UCSD-AML1 (cell line): ENCODE results near the gene MAPT.
"Not testable (repeated sequence)": the region's sequence is repeated elsewhere in the genome, so short reads cannot be mapped to it uniquely, and the experiment has no call there.

ENCODE experiments used
- DNase-seq: peaks from one replicate; lab custom pipeline; 2025; ENCODE audit not compliant: unreplicated experiment; lab: John Stamatoyannopoulos, UW

Gene MAPT

GRCh38 chr17:46003907-46004748 lies 109.8 kb downstream of the MAPT start:
- peak; percentile 23 for DNase-seq

GRCh38 chr17:46006082-46006481 lies 111.7 kb downstream of the MAPT start:
- DNase-seq: not testable (repeated sequence)

DNA sequence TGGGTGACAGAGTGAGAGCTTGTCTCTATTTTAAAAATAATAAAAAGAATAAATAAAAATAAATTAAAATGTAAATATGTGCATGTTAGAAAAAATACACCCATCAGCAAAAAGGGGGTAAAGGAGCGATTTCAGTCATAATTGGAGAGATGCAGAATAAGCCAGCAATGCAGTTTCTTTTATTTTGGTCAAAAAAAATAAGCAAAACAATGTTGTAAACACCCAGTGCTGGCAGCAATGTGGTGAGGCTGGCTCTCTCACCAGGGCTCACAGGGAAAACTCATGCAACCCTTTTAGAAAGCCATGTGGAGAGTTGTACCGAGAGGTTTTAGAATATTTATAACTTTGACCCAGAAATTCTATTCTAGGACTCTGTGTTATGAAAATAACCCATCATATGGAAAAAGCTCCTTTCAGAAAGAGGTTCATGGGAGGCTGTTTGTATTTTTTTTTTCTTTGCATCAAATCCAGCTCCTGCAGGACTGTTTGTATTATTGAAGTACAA lies 113.2 kb downstream of the MAPT start:
- DNase-seq: no peak

DNA sequence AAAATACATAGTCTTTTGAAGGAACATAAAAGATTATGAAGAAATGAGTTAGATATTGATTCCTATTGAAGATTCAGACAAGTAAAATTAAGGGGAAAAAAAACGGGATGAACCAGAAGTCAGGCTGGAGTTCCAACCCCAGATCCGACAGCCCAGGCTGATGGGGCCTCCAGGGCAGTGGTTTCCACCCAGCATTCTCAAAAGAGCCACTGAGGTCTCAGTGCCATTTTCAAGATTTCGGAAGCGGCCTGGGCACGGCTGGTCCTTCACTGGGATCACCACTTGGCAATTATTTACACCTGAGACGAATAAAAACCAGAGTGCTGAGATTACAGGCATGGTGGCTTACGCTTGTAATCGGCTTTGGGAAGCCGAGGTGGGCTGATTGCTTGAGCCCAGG lies 114.2 kb downstream of the MAPT start:
- DNase-seq: no peak

DNA sequence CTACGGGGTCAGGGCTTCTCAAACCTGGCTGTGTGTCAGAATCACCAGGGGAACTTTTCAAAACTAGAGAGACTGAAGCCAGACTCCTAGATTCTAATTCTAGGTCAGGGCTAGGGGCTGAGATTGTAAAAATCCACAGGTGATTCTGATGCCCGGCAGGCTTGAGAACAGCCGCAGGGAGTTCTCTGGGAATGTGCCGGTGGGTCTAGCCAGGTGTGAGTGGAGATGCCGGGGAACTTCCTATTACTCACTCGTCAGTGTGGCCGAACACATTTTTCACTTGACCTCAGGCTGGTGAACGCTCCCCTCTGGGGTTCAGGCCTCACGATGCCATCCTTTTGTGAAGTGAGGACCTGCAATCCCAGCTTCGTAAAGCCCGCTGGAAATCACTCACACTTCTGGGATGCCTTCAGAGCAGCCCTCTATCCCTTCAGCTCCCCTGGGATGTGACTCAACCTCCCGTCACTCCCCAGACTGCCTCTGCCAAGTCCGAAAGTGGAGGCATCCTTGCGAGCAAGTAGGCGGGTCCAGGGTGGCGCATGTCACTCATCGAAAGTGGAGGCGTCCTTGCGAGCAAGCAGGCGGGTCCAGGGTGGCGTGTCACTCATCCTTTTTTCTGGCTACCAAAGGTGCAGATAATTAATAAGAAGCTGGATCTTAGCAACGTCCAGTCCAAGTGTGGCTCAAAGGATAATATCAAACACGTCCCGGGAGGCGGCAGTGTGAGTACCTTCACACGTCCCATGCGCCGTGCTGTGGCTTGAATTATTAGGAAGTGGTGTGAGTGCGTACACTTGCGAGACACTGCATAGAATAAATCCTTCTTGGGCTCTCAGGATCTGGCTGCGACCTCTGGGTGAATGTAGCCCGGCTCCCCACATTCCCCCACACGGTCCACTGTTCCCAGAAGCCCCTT lies 115.6 kb downstream of the MAPT start:
- no peak for DNase-seq

GRCh38 chr17:46010597-46011186 lies 116.3 kb downstream of the MAPT start:
- DNase-seq: no peak

- no peak for DNase-seq
These were observed 117.6 kb downstream of the MAPT start for GRCh38 chr17:46011711-46012505.

DNA sequence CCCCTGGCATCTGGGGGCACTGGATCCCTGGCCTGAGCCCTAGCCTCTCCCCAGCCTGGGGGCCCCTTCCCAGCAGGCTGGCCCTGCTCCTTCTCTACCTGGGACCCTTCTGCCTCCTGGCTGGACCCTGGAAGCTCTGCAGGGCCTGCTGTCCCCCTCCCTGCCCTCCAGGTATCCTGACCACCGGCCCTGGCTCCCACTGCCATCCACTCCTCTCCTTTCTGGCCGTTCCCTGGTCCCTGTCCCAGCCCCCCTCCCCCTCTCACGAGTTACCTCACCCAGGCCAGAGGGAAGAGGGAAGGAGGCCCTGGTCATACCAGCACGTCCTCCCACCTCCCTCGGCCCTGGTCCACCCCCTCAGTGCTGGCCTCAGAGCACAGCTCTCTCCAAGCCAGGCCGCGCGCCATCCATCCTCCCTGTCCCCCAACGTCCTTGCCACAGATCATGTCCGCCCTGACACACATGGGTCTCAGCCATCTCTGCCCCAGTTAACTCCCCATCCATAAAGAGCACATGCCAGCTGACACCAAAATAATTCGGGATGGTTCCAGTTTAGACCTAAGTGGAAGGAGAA lies 118.2 kb downstream of the MAPT start:
- DNase-seq: no peak

DNA sequence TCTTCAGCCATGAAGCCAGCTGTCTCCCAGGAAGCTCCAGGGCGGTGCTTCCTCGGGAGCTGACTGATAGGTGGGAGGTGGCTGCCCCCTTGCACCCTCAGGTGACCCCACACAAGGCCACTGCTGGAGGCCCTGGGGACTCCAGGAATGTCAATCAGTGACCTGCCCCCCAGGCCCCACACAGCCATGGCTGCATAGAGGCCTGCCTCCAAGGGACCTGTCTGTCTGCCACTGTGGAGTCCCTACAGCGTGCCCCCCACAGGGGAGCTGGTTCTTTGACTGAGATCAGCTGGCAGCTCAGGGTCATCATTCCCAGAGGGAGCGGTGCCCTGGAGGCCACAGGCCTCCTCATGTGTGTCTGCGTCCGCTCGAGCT lies 118.8 kb downstream of the MAPT start:
- DNase-seq: no peak

DNA sequence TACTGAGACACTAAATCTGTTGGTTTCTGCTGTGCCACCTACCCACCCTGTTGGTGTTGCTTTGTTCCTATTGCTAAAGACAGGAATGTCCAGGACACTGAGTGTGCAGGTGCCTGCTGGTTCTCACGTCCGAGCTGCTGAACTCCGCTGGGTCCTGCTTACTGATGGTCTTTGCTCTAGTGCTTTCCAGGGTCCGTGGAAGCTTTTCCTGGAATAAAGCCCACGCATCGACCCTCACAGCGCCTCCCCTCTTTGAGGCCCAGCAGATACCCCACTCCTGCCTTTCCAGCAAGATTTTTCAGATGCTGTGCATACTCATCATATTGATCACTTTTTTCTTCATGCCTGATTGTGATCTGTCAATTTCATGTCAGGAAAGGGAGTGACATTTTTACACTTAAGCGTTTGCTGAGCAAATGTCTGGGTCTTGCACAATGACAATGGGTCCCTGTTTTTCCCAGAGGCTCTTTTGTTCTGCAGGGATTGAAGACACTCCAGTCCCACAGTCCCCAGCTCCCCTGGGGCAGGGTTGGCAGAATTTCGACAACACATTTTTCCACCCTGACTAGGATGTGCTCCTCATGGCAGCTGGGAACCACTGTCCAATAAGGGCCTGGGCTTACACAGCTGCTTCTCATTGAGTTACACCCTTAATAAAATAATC lies 119.3 kb downstream of the MAPT start:
- no peak for DNase-seq

GRCh38 chr17:46019408-46019925 lies 125.1 kb downstream of the MAPT start:
- DNase-seq: not testable (repeated sequence)

- no peak for DNase-seq
These were observed 125.8 kb downstream of the MAPT start for GRCh38 chr17:46020023-46020761.

GRCh38 chr17:46020998-46021397 lies 126.6 kb downstream of the MAPT start:
- DNase-seq: no peak

DNA sequence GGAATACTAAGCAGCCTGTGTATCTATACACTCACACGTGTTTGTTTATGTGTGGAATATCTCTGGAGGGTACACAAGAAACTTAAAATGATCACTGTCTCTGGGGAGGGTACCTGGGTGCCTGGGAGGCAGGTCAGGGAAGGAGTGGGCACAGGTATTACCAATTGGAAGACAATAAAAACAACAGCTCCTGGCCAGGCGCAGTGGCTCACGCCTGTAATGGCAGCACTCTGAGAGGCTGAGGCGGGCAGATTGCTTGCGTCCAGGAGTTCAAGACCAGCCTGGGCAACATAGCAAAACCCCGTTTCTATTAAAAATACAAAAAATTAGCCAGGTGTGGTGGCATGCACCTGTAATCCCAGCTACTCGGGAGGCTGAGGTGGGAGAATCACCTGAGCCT lies 129.0 kb downstream of the MAPT start:
- DNase-seq: not testable (repeated sequence)

DNA sequence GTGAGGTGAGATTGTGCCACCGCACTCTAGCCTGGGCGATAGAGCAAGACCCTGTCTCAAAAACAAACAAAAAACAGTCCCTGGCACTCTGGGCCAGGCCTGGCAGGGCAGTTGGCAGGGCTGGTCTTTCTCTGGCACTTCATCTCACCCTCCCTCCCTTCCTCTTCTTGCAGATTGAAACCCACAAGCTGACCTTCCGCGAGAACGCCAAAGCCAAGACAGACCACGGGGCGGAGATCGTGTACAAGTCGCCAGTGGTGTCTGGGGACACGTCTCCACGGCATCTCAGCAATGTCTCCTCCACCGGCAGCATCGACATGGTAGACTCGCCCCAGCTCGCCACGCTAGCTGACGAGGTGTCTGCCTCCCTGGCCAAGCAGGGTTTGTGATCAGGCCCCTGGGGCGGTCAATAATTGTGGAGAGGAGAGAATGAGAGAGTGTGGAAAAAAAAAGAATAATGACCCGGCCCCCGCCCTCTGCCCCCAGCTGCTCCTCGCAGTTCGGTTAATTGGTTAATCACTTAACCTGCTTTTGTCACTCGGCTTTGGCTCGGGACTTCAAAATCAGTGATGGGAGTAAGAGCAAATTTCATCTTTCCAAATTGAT lies 129.5 kb downstream of the MAPT start:
- no peak for DNase-seq

DNA sequence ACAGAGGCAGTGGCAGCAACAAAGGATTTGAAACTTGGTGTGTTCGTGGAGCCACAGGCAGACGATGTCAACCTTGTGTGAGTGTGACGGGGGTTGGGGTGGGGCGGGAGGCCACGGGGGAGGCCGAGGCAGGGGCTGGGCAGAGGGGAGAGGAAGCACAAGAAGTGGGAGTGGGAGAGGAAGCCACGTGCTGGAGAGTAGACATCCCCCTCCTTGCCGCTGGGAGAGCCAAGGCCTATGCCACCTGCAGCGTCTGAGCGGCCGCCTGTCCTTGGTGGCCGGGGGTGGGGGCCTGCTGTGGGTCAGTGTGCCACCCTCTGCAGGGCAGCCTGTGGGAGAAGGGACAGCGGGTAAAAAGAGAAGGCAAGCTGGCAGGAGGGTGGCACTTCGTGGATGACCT lies 130.2 kb downstream of the MAPT start:
- DNase-seq: no peak

GRCh38 chr17:46025060-46025459 lies 130.7 kb downstream of the MAPT start:
- no peak for DNase-seq

- DNase-seq: no peak
These were observed 131.3 kb downstream of the MAPT start for GRCh38 chr17:46025510-46026165.
